B cell (primary cell): ENCODE measurements around the gene AKAP8.

Experiments used
- EZH2 ChIP-seq: IDR thresholded peaks from 2 replicates; pipeline ENCODE4 v1.6.1; 2012; ENCODE audit warnings: borderline replicate concordance, low read depth, mild to moderate bottlenecking, moderate library complexity, low read length; ENCODE audit not compliant: insufficient read depth, poor library complexity, severe bottlenecking
- TF ChIP-seq, protein P1 (sequence below): fragments of 200-600 bp; IDR thresholded peaks from one replicate; pipeline ENCODE4 v1.8.0; 2022; ENCODE audit warnings: antibody characterized with exemption, mild to moderate bottlenecking

DNA sequence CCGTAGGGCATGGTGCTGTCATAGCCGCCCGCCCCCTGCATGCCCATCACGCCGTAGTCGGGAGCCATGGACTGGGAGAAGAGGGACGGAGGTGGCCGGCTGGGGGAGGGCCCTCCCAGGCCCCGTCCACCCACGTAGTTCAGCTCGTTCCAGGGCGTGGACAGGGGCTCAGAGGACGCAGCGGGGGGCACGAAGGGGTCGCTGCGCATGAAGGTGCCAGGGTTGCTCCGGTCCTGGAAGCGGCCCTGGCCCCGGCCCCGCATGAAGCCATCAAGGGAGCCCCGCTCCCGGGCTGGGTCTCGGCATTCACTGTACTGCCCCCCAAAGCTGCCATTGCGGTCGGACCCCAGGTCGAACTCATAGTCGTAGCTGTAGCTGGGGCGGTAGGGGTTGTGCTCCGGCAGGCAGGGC is 6.7 kb downstream of the AKAP8 start:
- TF ChIP-seq, protein P1, sequence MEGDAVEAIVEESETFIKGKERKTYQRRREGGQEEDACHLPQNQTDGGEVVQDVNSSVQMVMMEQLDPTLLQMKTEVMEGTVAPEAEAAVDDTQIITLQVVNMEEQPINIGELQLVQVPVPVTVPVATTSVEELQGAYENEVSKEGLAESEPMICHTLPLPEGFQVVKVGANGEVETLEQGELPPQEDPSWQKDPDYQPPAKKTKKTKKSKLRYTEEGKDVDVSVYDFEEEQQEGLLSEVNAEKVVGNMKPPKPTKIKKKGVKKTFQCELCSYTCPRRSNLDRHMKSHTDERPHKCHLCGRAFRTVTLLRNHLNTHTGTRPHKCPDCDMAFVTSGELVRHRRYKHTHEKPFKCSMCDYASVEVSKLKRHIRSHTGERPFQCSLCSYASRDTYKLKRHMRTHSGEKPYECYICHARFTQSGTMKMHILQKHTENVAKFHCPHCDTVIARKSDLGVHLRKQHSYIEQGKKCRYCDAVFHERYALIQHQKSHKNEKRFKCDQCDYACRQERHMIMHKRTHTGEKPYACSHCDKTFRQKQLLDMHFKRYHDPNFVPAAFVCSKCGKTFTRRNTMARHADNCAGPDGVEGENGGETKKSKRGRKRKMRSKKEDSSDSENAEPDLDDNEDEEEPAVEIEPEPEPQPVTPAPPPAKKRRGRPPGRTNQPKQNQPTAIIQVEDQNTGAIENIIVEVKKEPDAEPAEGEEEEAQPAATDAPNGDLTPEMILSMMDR: no peak
- no peak for TF ChIP-seq EZH2
